Skeletal muscle cell (primary cell): ENCODE results near the gene SLC38A11.
"Not testable (repeated sequence)": the region's sequence is repeated elsewhere in the genome, so short reads cannot be mapped to it uniquely, and the experiment has no call there.

Experiments
- DNase-seq: peaks from one replicate; pipeline ENCODE4 v3.0.0-alpha.2; 2010; ENCODE audit warnings: low read depth
- H3K4me3 ChIP-seq: 2 replicates; pipeline ENCODE4 v1.5.1; 2011; ENCODE audit warnings: low read depth, mild to moderate bottlenecking, control low read depth, low read length, moderate library complexity

Gene SLC38A11

GRCh38 chr2:164890544-164890943, 64.8 kb downstream of the SLC38A11 start:
- no peak overlapping the region for H3K4me3 ChIP-seq
- DNase-seq = no peak

GRCh38 chr2:164888592-164888991, 66.7 kb downstream of the SLC38A11 start:
- DNase-seq = no peak

GRCh38 chr2:164887434-164888144, 67.7 kb downstream of the SLC38A11 start:
- no peak overlapping the region for H3K4me3 ChIP-seq
- DNase-seq = no peak

More at GRCh38 chr2:164888592-164888991, 66.7 kb downstream of the SLC38A11 start:
- no peak overlapping the region for H3K4me3 ChIP-seq

- H3K4me3 ChIP-seq = no peak overlapping the region
- peak; percentile 60 for DNase-seq
These were observed 73.0 kb downstream of the SLC38A11 start for GRCh38 chr2:164882276-164882675.

- no peak overlapping the region for H3K4me3 ChIP-seq
- no peak for DNase-seq
These were observed 73.8 kb downstream of the SLC38A11 start for GRCh38 chr2:164881524-164881923.

GRCh38 chr2:164879901-164880535, 75.3 kb downstream of the SLC38A11 start:
- H3K4me3 ChIP-seq = no peak overlapping the region
- no peak for DNase-seq

GRCh38 chr2:164877927-164878326, 77.4 kb downstream of the SLC38A11 start:
- DNase-seq = no peak
- no peak overlapping the region for H3K4me3 ChIP-seq

GRCh38 chr2:164877169-164877568, 78.2 kb downstream of the SLC38A11 start:
- no peak overlapping the region for H3K4me3 ChIP-seq
- no peak for DNase-seq

GRCh38 chr2:164875334-164876205, 79.8 kb downstream of the SLC38A11 start:
- H3K4me3 ChIP-seq = no peak overlapping the region
- no peak for DNase-seq

GRCh38 chr2:164873210-164873908, 82.0 kb downstream of the SLC38A11 start:
- no peak overlapping the region for H3K4me3 ChIP-seq
- DNase-seq = no peak

GRCh38 chr2:164871404-164871803, 83.9 kb downstream of the SLC38A11 start:
- H3K4me3 ChIP-seq = no peak overlapping the region
- no peak for DNase-seq

GRCh38 chr2:164869420-164869772, 85.9 kb downstream of the SLC38A11 start:
- H3K4me3 ChIP-seq = no peak overlapping the region
- no peak for DNase-seq

GRCh38 chr2:164868563-164869419, 86.5 kb downstream of the SLC38A11 start:
- DNase-seq = no peak
- no peak overlapping the region for H3K4me3 ChIP-seq

- no peak overlapping the region for H3K4me3 ChIP-seq
- DNase-seq = no peak
These were observed 87.4 kb downstream of the SLC38A11 start for GRCh38 chr2:164867779-164868397.

GRCh38 chr2:164866381-164866780, 88.9 kb downstream of the SLC38A11 start:
- not testable (repeated sequence) for DNase-seq, H3K4me3 ChIP-seq

GRCh38 chr2:164860694-164861042, 94.7 kb downstream of the SLC38A11 start:
- H3K4me3 ChIP-seq = no peak overlapping the region
- DNase-seq = no peak

GRCh38 chr2:164859906-164860693, 95.2 kb downstream of the SLC38A11 start:
- DNase-seq, H3K4me3 ChIP-seq: not testable (repeated sequence)
